H1 (cell line): ENCODE results near the gene MUC5AC. TPM values are rescaled to one million over a fixed set of nuclear protein-coding genes. Genes with fewer than 3 reads are reported as not detected.

ENCODE experiments used
- CTCF ChIA-PET: fragments of 300-600 bp; sonication (Branson Sonifier 250); formaldehyde crosslinking; loops from one replicate; lab custom pipeline; 2021; ENCODE audit not compliant: partially characterized antibody; lab: Charles Lee
- POLR2A ChIA-PET: fragments of 300-600 bp; sonication (Branson Sonifier 250); formaldehyde crosslinking; loops from one replicate; lab custom pipeline; 2021; ENCODE audit warnings: inconsistent platforms; ENCODE audit not compliant: partially characterized antibody; lab: Charles Lee
- DNase-seq, 2 experiments: peaks; one replicate each; pipeline versions ENCODE4 v3.0.0 to v3.0.0-alpha.2; 2010 to 2022; ENCODE audit warnings: low spot score in 2 of 2, low read depth in 1 of 2, mixed read lengths in 1 of 2
- FAIRE-seq: peaks from 2 replicates; lab custom pipeline; 2011; peaks lifted over from hg19 to GRCh38; lab: Jason Lieb, UNC
- H2AFZ ChIP-seq: 2 replicates; pipeline ENCODE4 v1.8.1; 2012; ENCODE audit warnings: low read length, inconsistent platforms
- H2AK5ac ChIP-seq: 2 replicates; pipeline ENCODE4 v1.6.1; 2013; ENCODE audit warnings: low read depth, low read length
- H2BK120ac ChIP-seq: replicated peaks from 2 replicates; pipeline ENCODE3; 2013; ENCODE audit warnings: low read depth, low read length, inconsistent platforms
- H2BK12ac ChIP-seq: 2 replicates; pipeline ENCODE4 v1.6.1; 2013; ENCODE audit warnings: low read depth, low read length
- H2BK15ac ChIP-seq: 2 replicates; pipeline ENCODE4 v1.6.1; 2013; ENCODE audit warnings: low read length
- H2BK20ac ChIP-seq: 2 replicates; pipeline ENCODE4 v1.6.1; 2013; ENCODE audit warnings: low read length
- H2BK5ac ChIP-seq: 2 replicates; pipeline ENCODE4 v1.6.1; 2013; ENCODE audit warnings: low read depth, low read length
- H3K14ac ChIP-seq: 2 replicates; pipeline ENCODE4 v1.6.1; 2013; ENCODE audit warnings: inconsistent platforms; ENCODE audit not compliant: insufficient read length
- H3K18ac ChIP-seq: 2 replicates; pipeline ENCODE4 v1.6.1; 2013; ENCODE audit warnings: low read length; ENCODE audit errors: extremely low read depth
- H3K23ac ChIP-seq: 2 replicates; pipeline ENCODE4 v1.6.1; 2013; ENCODE audit warnings: inconsistent platforms; ENCODE audit not compliant: insufficient read length
- H3K23me2 ChIP-seq: 2 replicates; pipeline ENCODE4 v1.6.1; 2013; ENCODE audit warnings: low read depth, low read length
- H3K27ac ChIP-seq: 2 replicates; pipeline ENCODE4 v1.6.1; 2011; ENCODE audit warnings: low read depth, low read length, inconsistent platforms
- H3K27me3 ChIP-seq, 4 experiments: replicated peaks in 1 of 4; 1 replicate in 1 of 4; 2 replicates in 3 of 4; pipeline versions ENCODE4 v1.6.1 to v1.8.1; 2011 to 2013; ENCODE audit warnings: low read length in 3 of 4, mild to moderate bottlenecking in 3 of 4, inconsistent platforms in 2 of 4, mixed read lengths in 2 of 4, moderate library complexity in 1 of 4; ENCODE audit not compliant: control insufficient read depth in 3 of 4, insufficient read depth in 3 of 4; ENCODE audit errors: extremely low read depth in 1 of 4
- H3K36me3 ChIP-seq, 4 experiments: 2 replicates each; pipeline versions ENCODE4 v1.6.1 to v1.8.1; 2011 to 2013; ENCODE audit warnings: mild to moderate bottlenecking in 4 of 4, low read length in 3 of 4, moderate library complexity in 2 of 4, control low read depth in 1 of 4, inconsistent platforms in 1 of 4; ENCODE audit not compliant: insufficient read depth in 4 of 4, control insufficient read depth in 2 of 4
- H3K4ac ChIP-seq: replicated peaks from 2 replicates; pipeline ENCODE3; 2013; ENCODE audit warnings: low read length, low read depth, mixed read lengths, inconsistent platforms; ENCODE audit not compliant: insufficient read length
- H3K4me1 ChIP-seq, 4 experiments: replicated peaks in 1 of 4; 1 replicate in 1 of 4; 2 replicates in 3 of 4; pipeline versions ENCODE4 v1.6.1 to v1.8.1; 2011 to 2013; ENCODE audit warnings: low read length in 3 of 4, inconsistent platforms in 2 of 4, mixed read lengths in 1 of 4; ENCODE audit not compliant: insufficient read depth in 4 of 4, control insufficient read depth in 3 of 4
- H3K4me2 ChIP-seq, 2 experiments: 2 replicates each; pipeline versions ENCODE4 v1.6.1 to v1.8.1; 2011 to 2013; ENCODE audit warnings: low read depth in 2 of 2, low read length in 2 of 2, control low read depth in 1 of 2, inconsistent platforms in 1 of 2, mild to moderate bottlenecking in 1 of 2; ENCODE audit not compliant: insufficient read depth in 1 of 2
- H3K4me3 ChIP-seq, 4 experiments: fragments of 200-600, 300-600 bp in 1 of 4; sonication (generic), shearing (Covaris generic), sonication (Bioruptor Twin) in 1 of 4; 2 replicates each; pipeline versions ENCODE4 v1.5.1 to v1.8.1; 2011 to 2016; ENCODE audit warnings: low read length in 4 of 4, low read depth in 3 of 4, control low read depth in 2 of 4, inconsistent platforms in 2 of 4, mild to moderate bottlenecking in 2 of 4, mixed read lengths in 1 of 4, moderate library complexity in 1 of 4; ENCODE audit not compliant: insufficient read depth in 2 of 4; ENCODE audit errors: extremely low read depth in 1 of 4
- H3K56ac ChIP-seq: replicated peaks from 2 replicates; pipeline ENCODE3; 2013; ENCODE audit warnings: low read depth, mild to moderate bottlenecking, mixed read lengths, low read length, inconsistent platforms; ENCODE audit not compliant: insufficient read length
- H3K79me1 ChIP-seq: 2 replicates; pipeline ENCODE4 v1.6.1; 2013; ENCODE audit warnings: low read depth, low read length, control low read depth
- H3K79me2 ChIP-seq, 2 experiments: 2 replicates each; pipeline versions ENCODE4 v1.6.1 to v1.8.1; 2012 to 2013; ENCODE audit warnings: low read length in 2 of 2, mild to moderate bottlenecking in 2 of 2, inconsistent platforms in 1 of 2; ENCODE audit not compliant: insufficient read depth in 2 of 2, control insufficient read depth in 1 of 2
- H3K9ac ChIP-seq, 4 experiments: replicated peaks in 1 of 4; 1 replicate in 1 of 4; 2 replicates in 3 of 4; pipeline versions ENCODE4 v1.6.1 to v1.8.1; 2011 to 2013; ENCODE audit warnings: low read depth in 3 of 4, low read length in 3 of 4, control low read depth in 2 of 4, mild to moderate bottlenecking in 2 of 4, moderate library complexity in 2 of 4, inconsistent platforms in 1 of 4; ENCODE audit errors: extremely low read depth in 1 of 4
- H3K9me3 ChIP-seq, 2 experiments: 2 replicates each; pipeline versions ENCODE4 v1.6.1 to v1.8.1; 2012 to 2013; ENCODE audit warnings: mild to moderate bottlenecking in 2 of 2, moderate library complexity in 2 of 2, control low read depth in 1 of 2, inconsistent platforms in 1 of 2, low read depth in 1 of 2, low read length in 1 of 2, mixed read lengths in 1 of 2; ENCODE audit not compliant: insufficient read depth in 2 of 2
- H4K20me1 ChIP-seq, 2 experiments: replicated peaks in 1 of 2; 2 replicates each; pipeline versions ENCODE3 to v1.8.1; 2011 to 2013; ENCODE audit warnings: inconsistent platforms in 2 of 2, low read length in 2 of 2, mild to moderate bottlenecking in 1 of 2; ENCODE audit not compliant: insufficient read depth in 2 of 2, control insufficient read depth in 1 of 2
- H4K5ac ChIP-seq: 2 replicates; pipeline ENCODE4 v1.6.1; 2013; ENCODE audit warnings: low read length, low read depth, mixed read lengths, inconsistent platforms; ENCODE audit not compliant: insufficient read length
- H4K8ac ChIP-seq: 2 replicates; pipeline ENCODE4 v1.8.0; 2013; ENCODE audit warnings: mild to moderate bottlenecking, moderate library complexity, low read length, inconsistent platforms; ENCODE audit not compliant: insufficient read depth; ENCODE audit errors: extremely low read depth
- H4K91ac ChIP-seq: replicated peaks from 2 replicates; pipeline ENCODE3; 2013; ENCODE audit warnings: low read length, mixed read lengths, inconsistent platforms; ENCODE audit not compliant: insufficient read length
- ASH2L ChIP-seq: fragments of 200-600, 300-600 bp; sonication (generic); IDR thresholded peaks from one replicate; pipeline ENCODE4 v1.7.1; 2017; ENCODE audit warnings: low read length
- CBX5 ChIP-seq: fragments of 300-800, 300-1000 bp; sonication (generic); IDR thresholded peaks from 2 replicates; pipeline ENCODE4 v1.7.1; 2016; ENCODE audit warnings: antibody characterized with exemption, low read length, low read depth
- CHD2 ChIP-seq: IDR thresholded peaks from 2 replicates; pipeline ENCODE4 v1.6.1; 2012; ENCODE audit warnings: low read length, improper control_type of control experiment
- CTBP2 ChIP-seq: IDR thresholded peaks from 2 replicates; pipeline ENCODE4 v1.7.0; 2011; ENCODE audit warnings: borderline replicate concordance, mild to moderate bottlenecking, moderate library complexity, mixed read lengths, low read length; ENCODE audit not compliant: insufficient read depth, insufficient read length
- FOSL1 ChIP-seq: IDR thresholded peaks from 2 replicates; pipeline ENCODE4 v1.6.1; 2011; ENCODE audit warnings: mild to moderate bottlenecking, low read depth, low read length, moderate library complexity; ENCODE audit not compliant: insufficient read depth
- HDAC6 ChIP-seq: IDR thresholded peaks from one replicate; pipeline ENCODE4 v1.7.1; 2012; ENCODE audit warnings: low read depth, mild to moderate bottlenecking, inconsistent platforms, low read length, moderate library complexity
- JUN ChIP-seq: IDR thresholded peaks from 2 replicates; pipeline ENCODE4 v1.6.1; 2011; ENCODE audit warnings: low read depth, mild to moderate bottlenecking, improper control_type of control experiment, low read length
- POLR2A ChIP-seq, 2 experiments: IDR thresholded peaks; 1 replicate in 1 of 2; 2 replicates in 1 of 2; pipeline ENCODE4 v1.6.1; 2011; ENCODE audit warnings: low read depth in 2 of 2, low read length in 2 of 2, mild to moderate bottlenecking in 2 of 2; ENCODE audit errors: control extremely low read depth in 1 of 2
- POU5F1 ChIP-seq: IDR thresholded peaks from 2 replicates; pipeline ENCODE4 v1.6.1; 2011; ENCODE audit warnings: low read depth, mild to moderate bottlenecking, low read length, moderate library complexity
- RBBP5 ChIP-seq: IDR thresholded peaks from 2 replicates; pipeline ENCODE4 v1.7.1; 2012; ENCODE audit warnings: low read depth, mild to moderate bottlenecking, inconsistent platforms, low read length, moderate library complexity, borderline replicate concordance
- SAP30 ChIP-seq: fragments of 300-600 bp; sonication (generic); IDR thresholded peaks from 2 replicates; pipeline ENCODE4 v1.7.1; 2012; ENCODE audit warnings: low read length, moderate library complexity, mild to moderate bottlenecking, inconsistent platforms; ENCODE audit not compliant: insufficient read depth, insufficient replicate concordance
- SP4 ChIP-seq: IDR thresholded peaks from 2 replicates; pipeline ENCODE4 v1.6.1; 2012; ENCODE audit warnings: low read length, inconsistent platforms
- TEAD4 ChIP-seq: IDR thresholded peaks from 2 replicates; pipeline ENCODE4 v1.6.1; 2012; ENCODE audit warnings: low read depth, low read length, inconsistent platforms, mixed read lengths
- WGBS, 2 experiments: shearing (Covaris generic) in 1 of 2; methylation state at CpG; one replicate each; pipeline versions ENCODE4 v1.1.6 to v1.1.7; 2013 to 2015; ENCODE audit warnings: low lambda C conversion rate in 2 of 2, mixed read lengths in 2 of 2, inconsistent platforms in 1 of 2, low coverage in 1 of 2, missing lambda C conversion rate in 1 of 2; ENCODE audit not compliant: insufficient replicate concordance in 2 of 2, insufficient coverage in 1 of 2, insufficient read length in 1 of 2; ENCODE audit errors: extremely low coverage in 1 of 2, missing lambda C conversion rate in 1 of 2; 5-methylcytosine and 5-hydroxymethylcytosine counted together
- polyA plus RNA-seq, 7 experiments: library from polyadenylated mRNA; depleted of rRNA in 3 of 7; stranded (reverse) in 5 of 7; unstranded in 2 of 7; fragments of >200 nt in 5 of 7; fragments of 200-250 nt in 2 of 7; gene quantifications; 1 replicate in 5 of 7; 2 replicates in 1 of 7; 4 replicates in 1 of 7; pipeline versions ENCODE4 v1.2.1 to v1.2.3, GENCODE V29; 2011 to 2013; ENCODE audit warnings: missing spikeins in 2 of 7, mixed read lengths in 2 of 7
- total RNA-seq: library from RNA; stranded (reverse); fragmentation: NEBNext Ultra II Directional; extraction: Animal tissue kit (Norgen Biotek cat#: 25700); gene quantifications from 2 replicates; pipeline ENCODE4 v1.2.1, GENCODE V29; 2021

MUC5AC gene
- total and polyA plus RNA-seq, 2 of the 8 experiments (the other 6 are each of a cell fraction or from before 2014, with no cell fraction given): not detected

- POLR2A ChIA-PET: interaction anchor here (0.6 to 0.8 kb wide), 2 partner anchors 348 to 370 kb away, joined by 4 to 5 read pairs; no protein-coding TSS in a partner anchor
- H3K23ac ChIP-seq: no peak overlapping the region
- no peaks in the 10 kb centered on the region; a peak in 1 of 4 replicates for H3K9me3 ChIP-seq
- no peak overlapping the region for H3K4me2 ChIP-seq
- H3K4ac ChIP-seq: no peak overlapping the region
- DNase-seq (peak in 1 of 2 experiments; percentile 41), FAIRE-seq (no peak)
- H3K18ac ChIP-seq: no peak overlapping the region
- peaks cover 0 to 11% (median 5%) of the 10 kb centered on the region in 4 experiments; a peak in 6 of 7 replicates for H3K4me1 ChIP-seq
- no peaks in the 10 kb centered on the region; a peak in 1 of 7 replicates for H3K27me3 ChIP-seq
- 89% methylated on average over 26 of the region's 28 CpGs; no CpG with 5 or more reads in 1 of the 2 experiments for WGBS, 2 experiments
- H3K79me2 ChIP-seq: no peaks in the 10 kb centered on the region
- no peak overlapping the region for H2BK15ac ChIP-seq
- H4K5ac ChIP-seq: no peak overlapping the region
- no peak overlapping the region for H3K4me3 ChIP-seq
- no peak overlapping the region for H2BK12ac ChIP-seq
- no peak overlapping the region for H2BK5ac ChIP-seq
- H4K8ac ChIP-seq: no peak overlapping the region
- no peak overlapping the region for H3K14ac ChIP-seq
- H2BK20ac ChIP-seq: no peak overlapping the region
- H2AFZ ChIP-seq: no peak overlapping the region
- H3K23me2 ChIP-seq: no peaks in the 10 kb centered on the region
- no peak overlapping the region for H3K27ac ChIP-seq
- peak overlapping the region; percentile 54 for H4K91ac ChIP-seq
- no peak overlapping the region for H2AK5ac ChIP-seq
- H2BK120ac ChIP-seq: no peak overlapping the region
- no peaks in the 10 kb centered on the region for H4K20me1 ChIP-seq
- no peaks in the 10 kb centered on the region for H3K79me1 ChIP-seq
- H3K56ac ChIP-seq: no peak overlapping the region
- H3K9ac ChIP-seq: no peak overlapping the region
- H3K36me3 ChIP-seq: no peaks in the 10 kb centered on the region
- CTCF ChIA-PET: interaction anchor here (0.6 to 1.8 kb wide), 6 partner anchors 10 to 294 kb away, joined by 3 to 5 read pairs (median 3); no protein-coding TSS in a partner anchor
- TF ChIP-seq POU5F1 (no peak), POLR2A (IDR thresholded peaks at IDR 0.05; ENCODE audit: control extremely low read depth in 1 of 2, low read depth in 2 of 2, low read length in 2 of 2) (no peak), RBBP5 (no peak), SAP30 (no peak), FOSL1 (no peak), CHD2 (no peak), ASH2L (no peak), SP4 (no peak), JUN (no peak), HDAC6 (no peak), TEAD4 (no peak), CBX5 (no peak), CTBP2 (no peak)
These were observed 63.4 kb downstream of the MUC5AC start for GRCh38 chr11:1220941-1221721.
